D341Med (cell line): Measurements from ENCODE around the gene IGFL3.
"Not testable (repeated sequence)": the region's sequence is repeated elsewhere in the genome, so short reads cannot be mapped to it uniquely, and the experiment has no call there.

ENCODE experiments used
- DNase-seq: peaks from one replicate; pipeline ENCODE4 v3.0.0; 2012; ENCODE audit warnings: low spot score

IGFL3 gene

DNA sequence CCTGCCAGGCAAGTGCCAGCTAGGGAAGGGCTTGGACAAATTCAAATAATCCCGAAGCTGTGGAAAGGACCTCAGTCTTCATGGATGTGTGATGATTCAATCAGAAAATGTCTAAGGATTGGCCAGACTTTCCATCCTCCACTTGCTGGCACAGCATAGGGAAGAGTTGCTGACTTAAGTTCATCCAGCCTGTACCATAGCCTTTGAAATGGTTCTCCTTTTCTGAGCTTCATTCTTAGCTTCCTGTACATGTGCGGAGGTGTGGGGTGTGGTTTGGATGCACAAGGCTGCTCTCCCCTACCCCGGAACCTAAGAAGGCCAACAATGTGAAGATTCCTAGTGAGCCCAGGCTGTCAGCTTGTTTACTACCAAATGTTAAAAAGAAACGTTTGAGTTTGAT is 959 bp upstream of the IGFL3 start:
- DNase-seq = no peak

- DNase-seq = no peak
Observed at GRCh38 chr19:46118136-46118535, 6.4 kb downstream of the IGFL3 start.

GRCh38 chr19:46116121-46116520 is 8.4 kb downstream of the IGFL3 start:
- DNase-seq = no peak

DNA sequence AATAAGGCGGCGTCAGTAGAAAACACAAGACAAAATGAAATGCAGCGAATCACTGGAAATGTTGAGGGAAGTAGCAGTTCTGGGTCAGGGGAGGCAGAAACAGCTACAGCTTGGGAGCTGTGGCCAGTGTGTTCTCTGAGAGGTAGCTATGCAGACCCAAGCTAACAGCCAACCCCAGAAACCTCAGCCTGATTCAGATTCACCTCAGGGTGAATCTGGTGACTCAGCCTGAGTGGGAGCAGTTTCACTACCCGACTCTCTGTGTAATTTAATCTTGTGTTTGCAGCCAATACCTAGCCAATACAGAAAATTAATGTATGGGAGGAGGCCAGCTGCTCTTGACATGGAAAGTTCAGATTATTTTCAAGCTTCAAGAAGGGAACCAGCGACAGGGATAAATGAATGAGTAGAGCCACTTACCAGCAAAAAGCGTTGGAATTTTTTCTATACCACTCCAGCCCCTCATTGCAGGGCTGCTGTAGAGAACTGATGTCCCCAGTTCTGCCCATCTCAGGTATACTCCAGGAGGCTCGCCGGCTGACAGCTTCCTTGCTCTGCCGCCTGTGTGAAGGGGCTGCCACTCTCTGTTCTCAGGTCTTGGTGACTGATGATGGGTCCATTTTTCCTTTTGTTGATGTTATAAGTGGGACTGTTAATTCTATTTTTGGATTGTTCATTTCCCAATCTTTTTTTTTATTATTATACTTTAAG is 8.9 kb downstream of the IGFL3 start:
- no peak for DNase-seq

DNA sequence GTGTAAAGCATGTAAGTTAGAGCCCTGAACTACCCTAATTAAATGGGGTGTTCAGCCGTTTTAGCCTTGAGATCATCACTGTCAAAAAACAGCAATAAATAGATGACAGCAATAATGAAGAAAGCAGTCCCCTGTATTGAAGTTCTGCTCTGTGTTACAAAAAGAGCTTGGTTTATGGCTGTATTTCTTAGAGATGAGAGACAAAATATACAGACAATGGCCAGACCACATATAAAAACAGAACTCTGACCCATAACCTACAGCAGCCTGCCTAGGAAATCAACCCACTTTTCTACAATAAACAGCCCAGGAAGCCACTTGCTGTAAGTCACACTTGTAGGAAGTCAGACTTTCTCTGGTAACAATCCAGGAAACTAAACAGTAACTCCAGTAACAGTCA is 10.8 kb downstream of the IGFL3 start:
- DNase-seq = no peak

DNA sequence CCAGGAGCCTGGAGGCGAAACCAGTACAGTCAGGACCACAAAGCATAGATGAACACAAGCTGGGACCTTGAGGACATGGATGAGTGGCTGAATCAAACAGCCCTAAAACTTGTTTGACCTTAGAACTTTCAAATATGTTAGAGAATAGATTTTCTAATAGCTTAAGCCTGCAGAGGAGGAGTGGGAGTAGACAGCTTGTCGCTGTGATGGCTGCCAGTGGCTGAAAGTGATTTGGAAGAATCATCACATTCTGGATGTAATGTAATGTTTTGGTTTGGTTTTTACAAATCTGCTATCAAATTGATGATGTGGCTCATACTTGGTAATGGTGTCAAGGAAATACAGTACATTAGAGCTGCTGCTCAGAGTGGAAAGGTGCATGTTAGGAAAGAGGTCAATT is 12.0 kb downstream of the IGFL3 start:
- DNase-seq = no peak

DNA sequence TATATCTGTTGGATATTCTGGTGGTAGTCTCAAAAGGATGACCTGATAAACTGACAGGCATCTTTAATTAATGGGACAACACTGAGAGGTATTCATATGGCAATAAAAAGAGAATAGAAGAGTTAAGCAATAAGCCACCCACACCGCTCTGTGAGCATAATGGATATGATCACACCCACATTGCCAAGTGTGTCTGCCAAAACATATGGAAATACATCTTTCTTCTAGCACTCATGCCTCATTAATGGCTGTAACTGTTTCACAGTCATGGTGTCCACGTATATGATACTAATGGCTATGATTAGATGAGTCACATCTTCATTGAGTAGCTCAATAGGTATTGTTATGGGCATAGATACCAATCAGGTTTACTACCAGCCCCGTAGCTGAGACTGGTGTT is 13.1 kb downstream of the IGFL3 start:
- no peak for DNase-seq

- DNase-seq = no peak
Observed at GRCh38 chr19:46109876-46110275, 14.6 kb downstream of the IGFL3 start.

DNA sequence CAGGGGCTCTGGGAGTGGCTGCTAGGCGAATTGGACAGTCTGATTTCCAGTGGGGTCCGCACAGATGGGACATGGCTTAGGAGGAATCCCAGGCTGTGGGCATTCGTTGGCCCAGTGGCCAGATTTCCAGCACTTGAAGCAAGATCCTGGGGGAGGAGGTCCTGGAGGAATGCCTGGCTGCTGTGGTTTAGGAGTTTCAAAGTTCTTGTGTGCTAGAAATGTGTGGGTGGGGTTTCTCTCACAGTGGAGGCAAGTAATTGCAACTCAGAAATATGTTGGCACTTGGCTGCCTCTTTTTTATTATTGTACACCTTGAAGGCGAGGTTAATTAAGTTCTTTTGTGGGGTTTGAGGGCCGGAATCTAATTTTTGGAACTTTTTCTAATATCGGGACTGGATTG is 17.1 kb downstream of the IGFL3 start:
- DNase-seq = no peak

- not testable (repeated sequence) for DNase-seq
Observed at GRCh38 chr19:46102333-46102732, 22.2 kb downstream of the IGFL3 start.

DNA sequence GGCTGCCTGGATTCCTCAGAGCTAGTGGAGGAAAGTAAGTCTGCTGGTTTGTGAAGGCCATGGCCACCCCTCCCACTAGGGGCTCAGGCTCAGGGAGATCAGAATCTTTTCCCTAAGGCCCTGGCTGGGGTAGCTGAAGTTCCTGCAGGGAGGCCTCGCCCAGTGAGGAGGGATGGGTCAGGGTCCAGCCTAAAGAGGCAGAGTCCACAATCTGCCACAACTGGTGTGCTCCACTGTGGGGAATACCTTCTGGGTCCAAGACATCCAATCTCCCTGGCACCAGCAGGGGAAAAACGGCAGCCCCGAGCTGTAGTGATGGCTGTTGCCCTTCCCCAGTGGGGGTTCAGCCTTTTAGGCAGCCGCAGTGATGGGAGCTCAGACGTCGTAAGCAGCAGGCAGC is 23.2 kb downstream of the IGFL3 start:
- DNase-seq = no peak

- no peak for DNase-seq
Observed at GRCh38 chr19:46100344-46100743, 24.1 kb downstream of the IGFL3 start.

DNA sequence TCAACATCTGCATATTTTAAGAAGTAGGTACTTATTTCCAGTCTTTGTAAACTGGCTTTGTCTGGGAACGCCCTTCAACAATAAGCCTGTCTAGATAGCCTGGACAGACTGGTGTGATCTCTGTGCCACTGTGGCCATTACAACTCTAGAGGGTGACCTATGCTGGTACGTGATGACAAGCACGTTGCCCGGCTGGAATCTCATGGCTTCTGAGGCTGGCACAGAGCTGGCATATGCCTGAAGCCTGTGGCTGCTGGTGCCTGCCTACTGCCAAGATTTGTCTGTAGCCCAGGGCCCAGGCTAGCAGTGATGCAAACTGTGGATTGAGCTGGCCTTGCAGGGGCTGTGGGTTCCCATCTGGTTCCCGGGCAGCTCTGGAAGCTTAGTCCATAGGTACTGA is 34.0 kb downstream of the IGFL3 start:
- DNase-seq = no peak

DNA sequence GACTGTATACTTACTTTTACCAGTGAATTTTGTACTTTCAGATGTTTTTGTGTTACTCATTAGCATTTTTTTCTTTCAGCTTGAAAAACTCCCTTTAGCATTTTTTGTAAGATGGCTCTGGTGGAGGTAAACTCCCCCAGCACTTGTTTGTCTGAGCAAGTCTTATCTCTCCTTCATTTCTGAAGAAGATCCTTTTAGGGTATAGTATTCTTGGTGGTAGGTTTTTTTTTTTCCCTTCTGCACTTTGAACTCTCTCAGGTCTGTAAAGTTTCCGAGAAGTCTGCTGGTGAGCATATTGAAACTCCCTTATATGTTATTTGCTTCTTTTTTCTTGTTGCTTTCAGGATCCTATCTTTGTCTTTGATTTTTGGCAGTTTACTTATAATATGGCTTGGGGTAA is 35.1 kb downstream of the IGFL3 start:
- DNase-seq = no peak

- no peak for DNase-seq
Observed at GRCh38 chr19:46088101-46088500, 36.4 kb downstream of the IGFL3 start.

- DNase-seq = no peak
Observed at GRCh38 chr19:46085888-46086287, 38.6 kb downstream of the IGFL3 start.

GRCh38 chr19:46082728-46083050 is 41.8 kb downstream of the IGFL3 start:
- no peak for DNase-seq

DNA sequence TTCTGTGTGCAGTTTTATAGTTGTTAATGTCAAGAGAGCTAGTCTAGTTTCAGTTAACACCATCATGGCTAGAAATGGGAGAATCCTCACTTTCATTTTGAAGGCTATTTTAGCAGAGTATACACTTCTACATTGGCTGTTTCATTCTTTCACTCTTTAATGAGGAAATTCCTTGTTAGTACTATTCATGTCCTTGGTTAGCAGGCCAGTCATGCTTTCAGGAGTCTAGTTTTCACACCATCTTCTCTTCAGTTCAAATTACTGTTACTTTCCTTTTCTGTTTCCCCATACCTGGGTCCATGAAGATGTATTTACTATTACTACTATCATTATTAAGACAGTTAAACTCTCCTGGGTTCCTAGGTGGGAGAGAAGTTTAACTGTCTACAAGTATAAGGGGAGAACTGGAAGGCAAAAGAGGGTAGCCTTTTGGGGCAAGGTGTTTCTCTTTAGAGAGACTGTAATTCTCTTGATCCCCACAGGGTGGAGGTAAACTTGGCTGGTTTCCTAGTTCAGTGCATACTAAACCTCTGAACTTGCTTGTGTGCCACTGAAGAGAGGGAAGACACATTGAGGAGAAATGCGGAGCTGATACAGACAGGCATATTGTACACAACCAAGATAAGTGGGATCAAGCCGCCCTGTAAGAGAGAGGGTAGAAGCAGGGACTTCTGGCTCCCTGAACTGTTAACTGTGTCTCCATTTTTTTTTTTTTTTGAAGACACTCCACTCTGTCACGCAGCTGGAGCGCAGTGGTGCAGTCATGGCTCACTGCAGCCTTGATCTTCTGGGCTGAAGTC is 42.4 kb downstream of the IGFL3 start:
- DNase-seq = peak; percentile 65

- DNase-seq = no peak
Observed at GRCh38 chr19:46080561-46080960, 43.9 kb downstream of the IGFL3 start.

- no peak for DNase-seq
Observed at GRCh38 chr19:46079576-46079975, 44.9 kb downstream of the IGFL3 start.

- DNase-seq = peak; percentile 56
Observed at GRCh38 chr19:46078573-46079332, 45.7 kb downstream of the IGFL3 start.

- no peak for DNase-seq
Observed at GRCh38 chr19:46077815-46078167, 46.7 kb downstream of the IGFL3 start.
